ENCODE measurements around the gene PRIM1. TPM values are rescaled to one million over a fixed set of nuclear protein-coding genes. Genes with fewer than 3 reads are reported as not detected.

The PRIM1 gene
- total RNA-seq, 1 experiment from 2014 or later: 25.0 TPM

DNA sequence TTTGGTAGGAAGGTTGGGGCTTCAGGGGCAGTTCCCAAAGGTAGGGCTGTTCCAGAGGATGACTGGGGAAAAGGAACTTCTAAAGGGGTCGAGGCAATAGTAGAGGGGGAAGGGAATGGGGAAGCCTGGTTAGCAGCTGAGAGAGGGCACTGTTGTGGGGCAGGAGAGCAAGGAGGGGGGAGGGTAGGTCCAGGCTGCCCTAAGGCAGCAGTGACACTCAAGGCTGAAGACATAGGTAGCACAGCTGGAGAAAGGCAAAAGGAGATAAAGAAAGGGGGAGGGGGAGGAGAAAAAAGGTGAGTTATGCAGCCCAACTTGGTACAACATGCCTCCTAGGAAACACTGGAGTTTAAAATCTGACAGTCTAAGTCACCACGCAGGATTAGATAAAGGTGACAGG is 30.9 kb downstream of the PRIM1 start:
- ATAC-seq: no peak
- POLR2A ChIA-PET: interaction anchor here (0.7 kb wide), 1 partner anchor 75 kb away, joined by 7 read pairs; the partner anchor contains the start of gene ATP5F1B
- Histone ChIP-seq H3K27me3 (ENCODE audit: control insufficient read depth, insufficient read depth, low read length) (no peaks in the 10 kb centered on the region), H3K4me1 (ENCODE audit: control insufficient read depth, insufficient read depth, low read length) (peaks cover 59% of the 10 kb centered on the region), H3K27ac (ENCODE audit: low read length) (peak overlapping the region; percentile 44), H3K36me3 (ENCODE audit: control insufficient read depth, insufficient read depth, low read length) (peaks cover 27% of the 10 kb centered on the region), H3K4me3 (ENCODE audit: low read depth in 2 of 2, low read length in 2 of 2) (no peak overlapping the region; a peak in 1 of 4 replicates), H3K9me3 (ENCODE audit: control insufficient read depth, insufficient read depth, low read depth, low read length) (no peaks in the 10 kb centered on the region)
- no peak for DNase-seq (ENCODE audit: low read depth, low spot score)
- in situ Hi-C loops (cut with HindIII; ENCODE audit: low pct_unique_long_range_greater_than_20kb, low sequenced_read_pairs): no loop called here
- TF ChIP-seq TCF7L2 (IDR thresholded peaks at IDR 0.05; ENCODE audit: low read depth, low read length) (no peak), POLR2AphosphoS5 (IDR thresholded peaks at IDR 0.05; ENCODE audit: low read depth, low read length) (no peak), SIN3A (IDR thresholded peaks at IDR 0.05; ENCODE audit: borderline replicate concordance, insufficient read depth, low read depth, low read length) (no peak), CTCF (IDR thresholded peaks at IDR 0.05) (no peak)
- TF ChIP-seq, protein P1, sequence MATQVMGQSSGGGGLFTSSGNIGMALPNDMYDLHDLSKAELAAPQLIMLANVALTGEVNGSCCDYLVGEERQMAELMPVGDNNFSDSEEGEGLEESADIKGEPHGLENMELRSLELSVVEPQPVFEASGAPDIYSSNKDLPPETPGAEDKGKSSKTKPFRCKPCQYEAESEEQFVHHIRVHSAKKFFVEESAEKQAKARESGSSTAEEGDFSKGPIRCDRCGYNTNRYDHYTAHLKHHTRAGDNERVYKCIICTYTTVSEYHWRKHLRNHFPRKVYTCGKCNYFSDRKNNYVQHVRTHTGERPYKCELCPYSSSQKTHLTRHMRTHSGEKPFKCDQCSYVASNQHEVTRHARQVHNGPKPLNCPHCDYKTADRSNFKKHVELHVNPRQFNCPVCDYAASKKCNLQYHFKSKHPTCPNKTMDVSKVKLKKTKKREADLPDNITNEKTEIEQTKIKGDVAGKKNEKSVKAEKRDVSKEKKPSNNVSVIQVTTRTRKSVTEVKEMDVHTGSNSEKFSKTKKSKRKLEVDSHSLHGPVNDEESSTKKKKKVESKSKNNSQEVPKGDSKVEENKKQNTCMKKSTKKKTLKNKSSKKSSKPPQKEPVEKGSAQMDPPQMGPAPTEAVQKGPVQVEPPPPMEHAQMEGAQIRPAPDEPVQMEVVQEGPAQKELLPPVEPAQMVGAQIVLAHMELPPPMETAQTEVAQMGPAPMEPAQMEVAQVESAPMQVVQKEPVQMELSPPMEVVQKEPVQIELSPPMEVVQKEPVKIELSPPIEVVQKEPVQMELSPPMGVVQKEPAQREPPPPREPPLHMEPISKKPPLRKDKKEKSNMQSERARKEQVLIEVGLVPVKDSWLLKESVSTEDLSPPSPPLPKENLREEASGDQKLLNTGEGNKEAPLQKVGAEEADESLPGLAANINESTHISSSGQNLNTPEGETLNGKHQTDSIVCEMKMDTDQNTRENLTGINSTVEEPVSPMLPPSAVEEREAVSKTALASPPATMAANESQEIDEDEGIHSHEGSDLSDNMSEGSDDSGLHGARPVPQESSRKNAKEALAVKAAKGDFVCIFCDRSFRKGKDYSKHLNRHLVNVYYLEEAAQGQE (IDR thresholded peaks at IDR 0.05; ENCODE audit: insufficient read depth in 1 of 2, low read depth in 2 of 2, low read length in 1 of 2): no peak
- no TSS peak for BruUV-seq (replicated peaks)
- CTCF ChIA-PET: no interaction called here
- intact Hi-C loops (cut with micrococcal nuclease; ENCODE audit: unreplicated experiment): no loop called here

DNA sequence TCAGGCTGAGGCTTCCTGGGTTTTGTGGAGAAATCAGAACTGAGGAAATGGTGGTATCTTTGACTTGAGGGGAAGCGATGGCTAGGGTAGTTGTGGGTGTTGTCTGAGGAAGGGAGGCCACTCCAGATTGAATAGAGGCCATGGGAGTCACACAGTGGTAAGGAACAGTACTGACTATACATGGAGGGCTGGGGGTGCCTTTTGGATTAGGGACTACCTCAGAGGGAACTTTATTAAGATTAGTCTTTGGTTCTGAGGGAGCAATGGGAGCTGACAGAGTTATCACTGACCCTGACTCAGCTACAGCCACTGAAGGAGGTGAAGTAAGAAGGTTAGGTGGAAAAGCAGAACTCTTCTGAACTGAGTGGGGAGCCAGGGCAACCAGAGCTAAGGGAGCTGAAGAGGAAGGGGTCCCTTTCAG is 31.4 kb downstream of the PRIM1 start:
- in situ Hi-C loops (cut with HindIII; ENCODE audit: low pct_unique_long_range_greater_than_20kb, low sequenced_read_pairs): no loop called here
- Histone ChIP-seq H3K9me3 (ENCODE audit: control insufficient read depth, insufficient read depth, low read depth, low read length) (no peaks in the 10 kb centered on the region), H3K36me3 (ENCODE audit: control insufficient read depth, insufficient read depth, low read length) (peaks cover 27% of the 10 kb centered on the region), H3K27ac (ENCODE audit: low read length) (peak overlapping the region; percentile 44), H3K4me1 (ENCODE audit: control insufficient read depth, insufficient read depth, low read length) (peaks cover 56% of the 10 kb centered on the region), H3K4me3 (ENCODE audit: low read depth in 2 of 2, low read length in 2 of 2) (no peak overlapping the region), H3K27me3 (ENCODE audit: control insufficient read depth, insufficient read depth, low read length) (no peaks in the 10 kb centered on the region)
- ATAC-seq (no peak), DNase-seq (ENCODE audit: low read depth, low spot score) (no peak)
- BruUV-seq (replicated peaks): no TSS peak
- ChIA-PET POLR2A (interaction anchor here (0.7 kb wide), 1 partner anchor 75 kb away, joined by 7 read pairs; the partner anchor contains the start of gene ATP5F1B), CTCF (no interaction called here)
- no peak for TF ChIP-seq SIN3A (IDR thresholded peaks at IDR 0.05; ENCODE audit: borderline replicate concordance, insufficient read depth, low read depth, low read length)
- TF ChIP-seq, protein P1 (IDR thresholded peaks at IDR 0.05; ENCODE audit: insufficient read depth in 1 of 2, low read depth in 2 of 2, low read length in 1 of 2): no peak
- no peak for TF ChIP-seq CTCF (IDR thresholded peaks at IDR 0.05)
- TF ChIP-seq TCF7L2 (IDR thresholded peaks at IDR 0.05; ENCODE audit: low read depth, low read length): no peak
- TF ChIP-seq POLR2AphosphoS5 (IDR thresholded peaks at IDR 0.05; ENCODE audit: low read depth, low read length): no peak
- intact Hi-C loops (cut with micrococcal nuclease; ENCODE audit: unreplicated experiment): no loop called here
